ENCODE data around the gene PIGK. TPM values are rescaled to one million over a fixed set of nuclear protein-coding genes. Genes with fewer than 3 reads are reported as not detected.
A peak's percentile ranks its signal among the peaks of the same experiment; 100 is the strongest.

Gene PIGK
- total and polyA plus RNA-seq, 2 experiments from 2014 or later: 11.2 to 13.0 TPM

DNA sequence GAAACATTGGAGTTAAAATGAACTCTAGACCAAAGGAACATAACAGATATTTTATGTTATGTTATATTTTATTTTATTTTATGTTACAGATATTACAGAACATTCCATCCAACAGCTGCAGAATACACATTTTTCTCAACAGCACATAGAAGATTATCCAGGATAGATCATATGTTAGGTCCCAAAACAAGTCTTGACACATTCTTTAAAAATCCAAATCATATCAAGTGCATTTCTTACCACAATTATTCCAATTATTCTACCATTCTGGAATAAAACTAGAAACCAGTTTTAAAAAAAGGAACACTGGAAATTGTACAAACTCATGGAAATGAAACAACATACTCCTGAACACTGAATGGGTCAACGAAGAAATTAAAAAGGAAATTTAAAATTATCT lies 30.9 kb upstream of the PIGK start:
- H3K27me3 ChIP-seq: no peaks in the 10 kb centered on the region
- H3K27ac ChIP-seq: no peak overlapping the region
- no peak overlapping the region for H3K4me3 ChIP-seq
- no peak for TF ChIP-seq CTCF (IDR thresholded peaks at IDR 0.05; ENCODE audit: low read depth, low read length)
- H3K9me3 ChIP-seq (ENCODE audit: low read depth): no peaks in the 10 kb centered on the region
- no peaks in the 10 kb centered on the region for H3K36me3 ChIP-seq
- DNase-seq (ENCODE audit: low read depth in 1 of 2, low spot score in 1 of 2): no peak
- H3K4me1 ChIP-seq (ENCODE audit: low read depth): no peaks in the 10 kb centered on the region

DNA sequence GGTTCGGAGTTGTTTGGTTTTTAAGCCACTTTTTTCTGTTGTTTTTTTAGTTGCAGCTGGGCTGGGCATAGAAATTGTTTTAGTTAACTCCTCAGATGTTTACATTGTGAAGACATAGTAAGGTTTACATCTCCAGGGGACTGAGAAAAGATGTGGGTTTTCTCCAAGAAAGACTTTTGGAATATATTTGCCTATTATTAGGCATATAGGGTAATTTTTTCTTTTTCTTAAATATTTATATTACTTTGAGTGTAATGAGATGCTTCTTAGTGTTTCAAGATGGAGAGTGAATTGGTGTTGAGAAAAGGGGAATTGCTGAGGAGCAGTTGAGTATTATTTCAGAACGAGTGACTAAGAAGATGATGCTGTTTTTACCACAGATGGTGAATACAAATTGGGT lies 26.6 kb upstream of the PIGK start:
- Histone ChIP-seq H3K27me3 (no peaks in the 10 kb centered on the region), H3K4me1 (ENCODE audit: low read depth) (no peaks in the 10 kb centered on the region), H3K36me3 (no peaks in the 10 kb centered on the region), H3K27ac (no peak overlapping the region), H3K9me3 (ENCODE audit: low read depth) (no peaks in the 10 kb centered on the region), H3K4me3 (no peak overlapping the region)
- TF ChIP-seq CTCF (IDR thresholded peaks at IDR 0.05; ENCODE audit: low read depth, low read length): no peak
- no peak for DNase-seq (ENCODE audit: low read depth in 1 of 2, low spot score in 1 of 2)

DNA sequence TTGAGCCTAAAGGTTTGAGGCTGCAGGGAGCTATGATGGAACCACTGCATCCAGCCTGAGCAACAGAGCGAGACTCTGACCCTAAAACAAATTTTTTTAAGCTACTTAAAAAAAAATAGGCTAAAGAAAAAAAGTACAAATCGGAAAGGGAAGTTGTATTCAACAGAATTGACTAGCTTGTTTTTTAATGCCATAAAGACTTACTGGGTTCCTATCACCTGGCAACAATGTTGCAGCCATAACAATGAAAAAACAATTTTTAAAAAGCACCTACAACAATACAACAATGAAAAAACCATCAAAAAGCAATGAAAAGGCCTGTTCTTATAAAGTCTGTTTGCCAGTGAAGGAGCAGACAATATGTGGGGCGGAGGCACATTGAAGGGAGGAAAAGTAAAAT lies 20.1 kb upstream of the PIGK start:
- Histone ChIP-seq H3K4me1 (ENCODE audit: low read depth) (no peaks in the 10 kb centered on the region), H3K27me3 (no peaks in the 10 kb centered on the region), H3K9me3 (ENCODE audit: low read depth) (no peaks in the 10 kb centered on the region), H3K36me3 (no peaks in the 10 kb centered on the region), H3K27ac (no peak overlapping the region), H3K4me3 (no peak overlapping the region)
- DNase-seq (ENCODE audit: low read depth in 1 of 2, low spot score in 1 of 2): no peak
- no peak for TF ChIP-seq CTCF (IDR thresholded peaks at IDR 0.05; ENCODE audit: low read depth, low read length)

DNA sequence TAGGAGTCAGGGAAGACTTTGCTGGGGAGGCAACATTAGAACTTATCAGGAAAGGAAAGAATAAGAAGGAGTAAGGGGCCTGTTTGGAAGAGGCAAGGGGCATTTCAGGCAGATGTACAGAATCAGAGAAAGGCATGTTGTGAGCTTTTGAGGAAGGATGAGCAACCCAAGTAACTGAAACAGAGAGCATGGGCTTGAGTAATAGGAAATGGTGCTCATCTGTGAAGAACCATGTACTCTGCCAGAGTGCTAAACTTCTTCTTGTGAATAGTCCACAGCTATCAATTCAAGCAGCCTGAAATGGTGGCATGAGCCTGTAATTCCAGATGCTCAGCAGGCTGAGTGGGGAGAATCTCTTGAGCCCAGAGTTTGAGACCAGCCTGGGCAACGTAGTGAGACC lies 19.2 kb upstream of the PIGK start:
- DNase-seq (ENCODE audit: low read depth in 1 of 2, low spot score in 1 of 2): peak in 1 of 2 donors; percentile 2
- TF ChIP-seq CTCF (IDR thresholded peaks at IDR 0.05; ENCODE audit: low read depth, low read length): no peak
- Histone ChIP-seq H3K36me3 (no peaks in the 10 kb centered on the region), H3K4me3 (no peak overlapping the region), H3K9me3 (ENCODE audit: low read depth) (no peaks in the 10 kb centered on the region), H3K27me3 (no peaks in the 10 kb centered on the region), H3K27ac (no peak overlapping the region), H3K4me1 (ENCODE audit: low read depth) (no peaks in the 10 kb centered on the region)

- no peaks in the 10 kb centered on the region for H3K36me3 ChIP-seq
- no peak overlapping the region for H3K4me3 ChIP-seq
- no peak overlapping the region for H3K27ac ChIP-seq
- no peak for DNase-seq (ENCODE audit: low read depth in 1 of 2, low spot score in 1 of 2)
- no peaks in the 10 kb centered on the region for H3K4me1 ChIP-seq (ENCODE audit: low read depth)
- no peaks in the 10 kb centered on the region for H3K9me3 ChIP-seq (ENCODE audit: low read depth)
- no peak for TF ChIP-seq CTCF (IDR thresholded peaks at IDR 0.05; ENCODE audit: low read depth, low read length)
- no peaks in the 10 kb centered on the region for H3K27me3 ChIP-seq
Measured at GRCh38 chr1:77234943-77235342, 15.7 kb upstream of the PIGK start.

- H3K27ac ChIP-seq: no peak overlapping the region
- no peak for DNase-seq (ENCODE audit: low read depth in 1 of 2, low spot score in 1 of 2)
- H3K9me3 ChIP-seq (ENCODE audit: low read depth): no peaks in the 10 kb centered on the region
- H3K4me1 ChIP-seq (ENCODE audit: low read depth): no peaks in the 10 kb centered on the region
- no peaks in the 10 kb centered on the region for H3K36me3 ChIP-seq
- no peaks in the 10 kb centered on the region for H3K27me3 ChIP-seq
- no peak overlapping the region for H3K4me3 ChIP-seq
- TF ChIP-seq CTCF (IDR thresholded peaks at IDR 0.05; ENCODE audit: low read depth, low read length): no peak
Measured at GRCh38 chr1:77234096-77234495, 14.9 kb upstream of the PIGK start.
